SHP77 treated with DMSO at 0.1 percent for 48 hours (cell line): ENCODE measurements around the gene IQSEC1.

Experiments used
- DNase-seq: peaks from one replicate; lab custom pipeline; 2025; lab: John Stamatoyannopoulos, UW

Gene IQSEC1

GRCh38 chr3:13085081-13085845, 12.0 kb upstream of the IQSEC1 start:
- DNase-seq = no peak

- DNase-seq = no peak
These were observed 10.7 kb upstream of the IQSEC1 start for GRCh38 chr3:13083898-13084297.

- DNase-seq = no peak
These were observed 10.0 kb upstream of the IQSEC1 start for GRCh38 chr3:13083254-13083653.

GRCh38 chr3:13082677-13083076, 9.4 kb upstream of the IQSEC1 start:
- DNase-seq = no peak

GRCh38 chr3:13081603-13082360, 8.6 kb upstream of the IQSEC1 start:
- no peak for DNase-seq

- no peak for DNase-seq
These were observed 7.4 kb upstream of the IQSEC1 start for GRCh38 chr3:13080591-13080990.

- no peak for DNase-seq
These were observed 6.8 kb upstream of the IQSEC1 start for GRCh38 chr3:13080026-13080425.

GRCh38 chr3:13079510-13079909, 6.3 kb upstream of the IQSEC1 start:
- DNase-seq = no peak

- no peak for DNase-seq
These were observed 5.8 kb upstream of the IQSEC1 start for GRCh38 chr3:13079051-13079450.

GRCh38 chr3:13078163-13078905, 5.1 kb upstream of the IQSEC1 start:
- DNase-seq = peak; percentile 68

- DNase-seq = peak; percentile 37
These were observed 4.4 kb upstream of the IQSEC1 start for GRCh38 chr3:13077431-13078162.

- DNase-seq = no peak
These were observed 2.9 kb upstream of the IQSEC1 start for GRCh38 chr3:13075986-13076654.

GRCh38 chr3:13075318-13075717, 2.1 kb upstream of the IQSEC1 start:
- DNase-seq = no peak

- DNase-seq = no peak
These were observed 762 bp upstream of the IQSEC1 start for GRCh38 chr3:13074006-13074375.

- DNase-seq = no peak
These were observed 466 bp downstream of the IQSEC1 start for GRCh38 chr3:13072600-13073325.

GRCh38 chr3:13072239-13072599, 1.0 kb downstream of the IQSEC1 start:
- DNase-seq = peak; percentile 43

- no peak for DNase-seq
These were observed 1.5 kb downstream of the IQSEC1 start for GRCh38 chr3:13071695-13072094.

- no peak for DNase-seq
These were observed 2.7 kb downstream of the IQSEC1 start for GRCh38 chr3:13070391-13071070.

- DNase-seq = no peak
These were observed 3.7 kb downstream of the IQSEC1 start for GRCh38 chr3:13069495-13069894.

GRCh38 chr3:13068269-13069010, 4.8 kb downstream of the IQSEC1 start:
- DNase-seq = no peak
